GM21360 (cell line): ENCODE data around the gene EXD3.
"Not testable (repeated sequence)": the region's sequence is repeated elsewhere in the genome, so short reads cannot be mapped to it uniquely, and the experiment has no call there.

Experiments
- ATAC-seq: cut with Tn5 transposase; IDR thresholded peaks from one replicate; pipeline ENCODE4 v1.9.1; 2021; ENCODE audit warnings: mild to moderate bottlenecking, moderate library complexity; ENCODE audit not compliant: unreplicated experiment

Gene EXD3

GRCh38 chr9:137415451-137415850 is 7.5 kb downstream of the EXD3 start:
- no peak for ATAC-seq

- ATAC-seq: no peak
Measured at GRCh38 chr9:137412431-137412830, 10.5 kb downstream of the EXD3 start.

DNA sequence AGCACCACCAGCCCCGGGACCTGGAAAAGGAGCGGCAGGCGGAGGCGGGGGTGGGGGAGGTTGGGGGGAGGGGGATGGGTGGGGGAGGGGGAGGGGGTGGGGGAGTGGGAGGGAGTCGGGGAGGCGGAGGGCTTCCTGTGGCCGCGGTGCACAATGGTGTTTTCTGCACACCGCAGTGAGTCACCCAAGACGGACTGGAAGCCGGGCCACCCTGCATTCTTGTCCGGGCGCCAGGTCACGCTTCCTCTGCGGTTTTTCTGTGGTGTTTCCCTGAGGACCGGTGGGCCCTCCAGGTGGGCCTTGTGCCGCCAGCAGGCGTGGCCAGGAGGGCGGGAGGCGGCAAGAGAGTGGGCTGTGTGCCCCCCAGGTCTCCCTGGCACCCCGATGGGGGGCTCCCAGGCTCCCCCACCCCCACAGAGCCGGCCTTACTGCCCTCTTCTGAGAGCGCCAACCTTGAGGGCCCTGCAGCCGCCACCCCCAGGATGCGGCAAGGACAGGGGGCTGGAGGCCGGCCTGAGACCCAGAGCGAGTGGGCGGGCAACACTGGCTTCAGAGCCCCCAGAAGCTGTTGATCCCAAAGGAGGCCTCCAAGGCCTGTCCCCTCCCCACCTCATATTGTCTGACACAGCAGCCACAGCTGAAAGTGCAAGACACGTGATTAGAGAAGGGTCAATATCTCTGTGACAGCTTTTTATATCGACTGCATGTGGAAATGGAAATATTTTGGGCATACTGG is 11.1 kb downstream of the EXD3 start:
- ATAC-seq: no peak

- ATAC-seq: no peak
Measured at GRCh38 chr9:137411260-137411644, 11.7 kb downstream of the EXD3 start.

DNA sequence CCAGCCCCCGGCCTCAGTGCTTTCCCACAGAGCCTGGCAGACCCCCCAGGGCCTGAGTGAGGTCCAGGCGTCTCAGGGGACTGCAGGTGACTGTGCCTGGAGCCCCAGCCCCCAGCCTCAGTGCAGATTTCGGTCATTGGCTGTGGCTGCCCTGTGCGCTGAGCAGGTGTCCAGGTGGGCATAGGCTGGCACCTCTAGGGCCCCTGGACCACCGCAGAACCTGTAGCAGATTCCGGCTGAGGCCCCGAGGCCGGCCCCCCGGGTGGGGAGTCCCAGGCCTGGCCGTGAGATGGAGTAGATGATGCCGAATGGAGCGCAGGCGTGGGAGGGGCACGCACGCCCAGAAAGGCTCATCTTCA is 12.1 kb downstream of the EXD3 start:
- ATAC-seq: no peak

DNA sequence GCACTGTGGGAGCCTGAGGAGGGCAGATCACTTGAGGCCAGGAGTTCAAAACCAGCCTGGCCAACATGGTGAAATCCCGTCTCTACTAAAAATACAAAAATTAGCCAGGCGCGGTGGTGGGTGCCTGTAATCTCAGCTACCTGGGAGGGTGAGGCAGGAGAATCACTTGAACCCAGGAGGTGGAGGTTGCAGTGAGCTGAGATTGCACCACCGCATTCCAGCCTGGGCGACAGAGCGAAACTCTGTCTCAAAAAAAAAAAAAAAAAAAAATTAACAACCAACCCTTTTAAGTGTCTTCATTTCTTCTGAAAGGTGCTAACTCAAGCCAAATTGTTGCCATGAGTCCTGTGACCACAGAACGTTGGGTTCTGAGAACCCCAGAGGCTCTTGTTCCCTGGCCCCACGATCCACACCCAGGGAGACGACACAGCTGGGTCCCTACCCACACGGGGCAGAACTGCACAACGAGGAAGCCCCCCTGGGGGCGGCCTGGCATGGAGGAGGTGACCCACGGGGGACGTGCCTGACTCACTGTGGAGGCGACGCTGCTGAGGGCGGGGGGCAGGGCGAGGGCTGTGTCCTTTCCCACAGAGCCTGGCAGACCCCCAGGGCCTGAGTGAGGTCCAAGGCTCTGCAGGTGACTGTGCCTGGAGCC is 12.6 kb downstream of the EXD3 start:
- ATAC-seq: not testable (repeated sequence)

DNA sequence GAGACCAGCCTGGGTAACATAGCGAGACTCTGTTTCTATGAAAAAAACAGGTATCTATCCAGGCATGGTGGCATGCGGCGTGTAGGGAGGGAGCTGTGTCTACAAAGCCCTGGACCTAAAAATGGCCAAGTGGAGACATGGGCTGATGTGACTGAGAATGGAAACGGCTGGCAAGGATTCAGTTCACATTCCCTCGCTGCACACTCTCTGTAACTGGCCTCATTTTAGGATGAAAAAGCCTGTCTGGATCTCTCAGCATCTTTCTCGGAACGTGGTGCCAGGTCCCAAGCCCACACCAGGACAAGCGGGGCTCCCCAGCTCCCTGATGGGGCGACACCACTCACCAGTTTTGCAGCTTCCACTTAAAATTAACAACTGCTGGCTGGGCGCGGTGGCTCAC is 13.4 kb downstream of the EXD3 start:
- no peak for ATAC-seq

GRCh38 chr9:137408651-137409405 is 14.1 kb downstream of the EXD3 start:
- ATAC-seq: no peak

DNA sequence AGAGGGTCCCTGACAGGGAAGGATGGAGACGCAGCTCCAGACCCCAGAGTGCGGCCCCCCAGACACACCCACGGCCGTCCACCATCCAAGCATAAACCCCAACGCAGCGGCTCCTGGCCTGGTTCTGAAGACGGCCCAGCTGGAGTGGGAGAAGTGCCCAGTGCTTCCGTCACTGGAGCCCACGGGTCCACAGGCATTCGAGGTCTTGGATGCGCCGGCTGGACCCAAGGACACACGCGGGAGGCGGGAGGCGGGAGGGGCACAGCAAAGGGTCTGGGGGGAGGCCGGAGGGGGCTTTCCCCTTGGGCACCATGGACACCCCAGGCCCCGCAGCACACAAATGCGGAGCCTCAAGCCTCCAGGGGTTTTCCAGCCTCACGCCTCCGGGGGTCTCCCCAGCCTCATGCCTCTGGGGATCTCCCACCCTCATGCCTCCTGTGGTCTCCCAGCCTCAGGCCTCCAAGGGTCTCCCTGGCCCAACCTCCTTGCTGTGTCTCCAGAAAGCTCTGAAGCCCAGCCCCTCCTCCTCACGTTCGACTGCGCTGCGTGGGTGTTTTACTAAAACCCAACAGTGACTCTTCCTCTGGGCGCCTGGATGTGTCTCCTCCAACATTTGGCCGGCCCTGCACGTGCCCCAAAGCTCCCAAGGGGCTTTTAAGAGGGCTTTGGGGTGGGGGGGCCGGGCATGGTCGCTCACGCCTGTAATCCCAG is 15.2 kb downstream of the EXD3 start:
- no peak for ATAC-seq

- ATAC-seq: no peak
Measured at GRCh38 chr9:137406876-137407589, 15.9 kb downstream of the EXD3 start.

GRCh38 chr9:137406085-137406760 is 16.7 kb downstream of the EXD3 start:
- no peak for ATAC-seq

- no peak for ATAC-seq
Measured at GRCh38 chr9:137405677-137406081, 17.3 kb downstream of the EXD3 start.

DNA sequence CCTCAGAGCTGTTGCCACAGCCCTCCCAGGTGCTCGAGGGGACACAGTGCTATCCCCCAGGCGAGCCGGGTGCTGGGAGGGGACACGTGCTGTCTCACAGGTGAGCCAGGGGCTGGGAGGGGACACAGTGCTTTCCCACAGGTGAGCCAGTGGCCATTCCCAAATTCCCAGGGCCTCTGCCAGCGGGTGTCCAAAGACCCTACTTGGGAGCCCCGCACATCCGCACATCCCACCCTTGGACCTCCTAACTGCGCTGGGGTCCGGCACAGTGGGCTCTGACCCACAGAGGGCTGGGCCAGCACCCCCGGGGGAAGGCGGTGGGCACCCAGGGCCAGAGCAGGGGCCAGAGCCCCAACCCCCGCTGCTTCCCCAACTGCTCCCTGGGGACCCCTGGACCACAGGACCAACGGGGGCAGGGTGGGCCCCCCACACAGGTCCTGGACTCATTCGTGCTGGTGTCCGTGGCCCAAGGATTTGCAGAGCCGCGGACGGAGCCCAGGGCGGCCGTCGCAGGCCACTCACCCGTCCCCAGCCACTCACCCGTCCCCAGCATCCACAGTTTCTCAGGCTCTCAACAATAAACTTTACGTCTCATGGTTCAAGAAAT is 17.9 kb downstream of the EXD3 start:
- no peak for ATAC-seq

DNA sequence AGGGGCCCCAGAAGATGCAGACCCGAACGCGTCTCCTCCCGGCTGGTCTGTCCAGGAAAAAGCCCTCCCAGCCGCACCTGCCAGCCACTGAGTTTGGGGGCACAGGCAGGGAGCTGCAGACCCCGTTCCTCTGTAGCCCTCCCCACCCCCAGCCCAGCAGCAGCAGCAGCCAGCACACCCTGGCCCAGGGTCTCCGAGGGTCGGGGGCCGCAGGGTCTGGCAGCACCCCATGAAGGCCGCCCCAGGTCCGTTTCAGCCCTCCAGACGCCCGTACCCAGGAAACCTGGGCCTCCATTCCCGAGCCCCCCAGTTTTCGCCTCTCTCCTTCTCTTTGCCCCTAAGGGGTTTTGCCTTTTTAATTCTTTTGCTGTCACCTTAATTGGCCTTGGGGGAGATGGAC is 19.7 kb downstream of the EXD3 start:
- ATAC-seq: no peak

DNA sequence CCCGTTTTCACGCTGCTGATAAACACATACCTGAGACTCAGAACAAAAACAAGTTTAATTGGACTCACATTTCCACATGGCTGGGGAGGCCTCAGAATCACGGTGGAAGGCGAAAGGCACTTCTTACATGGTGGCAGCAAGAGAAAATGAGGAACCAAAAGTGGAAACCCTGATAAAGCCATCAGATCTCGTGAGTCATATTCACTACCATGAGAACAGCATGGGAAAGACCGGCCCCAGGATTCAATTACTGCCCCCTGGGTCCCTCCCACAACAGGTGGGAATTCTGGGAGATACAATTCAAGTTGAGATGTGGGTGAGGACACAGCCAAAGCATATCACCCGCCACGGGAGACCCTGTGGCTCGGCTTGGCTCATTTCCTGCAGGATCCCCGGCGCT is 20.2 kb downstream of the EXD3 start:
- no peak for ATAC-seq

- no peak for ATAC-seq
Measured at GRCh38 chr9:137398561-137399468, 24.1 kb downstream of the EXD3 start.

DNA sequence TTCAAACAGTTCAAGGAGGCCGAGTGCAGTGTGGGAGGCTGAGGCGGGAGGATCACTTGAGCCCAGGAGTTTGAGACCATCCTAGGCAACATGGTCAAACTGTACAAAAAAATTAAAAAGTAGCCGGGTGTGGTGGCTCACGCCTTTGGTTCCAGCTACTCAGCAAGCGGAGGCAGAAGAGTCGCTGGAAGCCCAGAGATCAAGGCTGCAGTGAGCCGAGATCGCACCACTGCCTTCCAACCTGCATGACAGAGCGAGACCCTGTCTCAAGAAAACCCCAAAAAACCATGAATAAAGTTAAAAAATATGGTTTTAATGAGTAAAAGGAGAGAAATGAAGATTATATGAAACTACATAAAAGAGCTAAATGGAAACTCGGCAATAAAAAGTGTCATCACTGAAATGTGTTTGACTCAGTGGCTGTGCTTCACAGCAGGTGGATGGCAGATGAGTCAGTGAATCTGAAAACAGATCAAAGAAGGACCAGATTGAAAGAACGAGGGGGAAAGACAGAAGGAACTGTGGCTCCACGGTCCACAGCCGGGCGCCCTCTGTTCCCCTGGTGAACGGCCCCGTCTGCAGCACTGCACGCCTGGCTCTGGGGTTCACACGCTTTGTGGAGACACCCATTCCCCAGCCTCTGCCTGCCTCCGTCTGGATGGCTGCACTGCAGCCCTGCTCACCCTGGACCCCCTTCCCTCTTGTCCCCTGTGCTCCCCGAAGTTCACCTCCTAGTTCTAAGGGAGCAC is 25.1 kb downstream of the EXD3 start:
- no peak for ATAC-seq
